ENCODE data around the gene ZNF562.

- TF ChIP-seq, protein P1, sequence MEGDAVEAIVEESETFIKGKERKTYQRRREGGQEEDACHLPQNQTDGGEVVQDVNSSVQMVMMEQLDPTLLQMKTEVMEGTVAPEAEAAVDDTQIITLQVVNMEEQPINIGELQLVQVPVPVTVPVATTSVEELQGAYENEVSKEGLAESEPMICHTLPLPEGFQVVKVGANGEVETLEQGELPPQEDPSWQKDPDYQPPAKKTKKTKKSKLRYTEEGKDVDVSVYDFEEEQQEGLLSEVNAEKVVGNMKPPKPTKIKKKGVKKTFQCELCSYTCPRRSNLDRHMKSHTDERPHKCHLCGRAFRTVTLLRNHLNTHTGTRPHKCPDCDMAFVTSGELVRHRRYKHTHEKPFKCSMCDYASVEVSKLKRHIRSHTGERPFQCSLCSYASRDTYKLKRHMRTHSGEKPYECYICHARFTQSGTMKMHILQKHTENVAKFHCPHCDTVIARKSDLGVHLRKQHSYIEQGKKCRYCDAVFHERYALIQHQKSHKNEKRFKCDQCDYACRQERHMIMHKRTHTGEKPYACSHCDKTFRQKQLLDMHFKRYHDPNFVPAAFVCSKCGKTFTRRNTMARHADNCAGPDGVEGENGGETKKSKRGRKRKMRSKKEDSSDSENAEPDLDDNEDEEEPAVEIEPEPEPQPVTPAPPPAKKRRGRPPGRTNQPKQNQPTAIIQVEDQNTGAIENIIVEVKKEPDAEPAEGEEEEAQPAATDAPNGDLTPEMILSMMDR (IDR thresholded peaks at IDR 0.05; ENCODE audit: low read depth, low read length), result no peak
- no peak for TF ChIP-seq POLR2A (IDR thresholded peaks at IDR 0.05; ENCODE audit: extremely low read depth, insufficient read length)
Observed at GRCh38 chr19:9615844-9616243, 59.1 kb downstream of the ZNF562 start.

Data from NB4 (cell line).